ENCODE measurements around the gene PGM1. TPM values are rescaled to one million over a fixed set of nuclear protein-coding genes. Genes with fewer than 3 reads are reported as not detected.
A peak's percentile ranks its signal among the peaks of the same experiment; 100 is the strongest.

The PGM1 gene
- total and polyA plus RNA-seq, 2 of the 13 experiments (the other 11 are each of a cell fraction or from before 2014, with no cell fraction given): 51.6 to 105 TPM

DNA sequence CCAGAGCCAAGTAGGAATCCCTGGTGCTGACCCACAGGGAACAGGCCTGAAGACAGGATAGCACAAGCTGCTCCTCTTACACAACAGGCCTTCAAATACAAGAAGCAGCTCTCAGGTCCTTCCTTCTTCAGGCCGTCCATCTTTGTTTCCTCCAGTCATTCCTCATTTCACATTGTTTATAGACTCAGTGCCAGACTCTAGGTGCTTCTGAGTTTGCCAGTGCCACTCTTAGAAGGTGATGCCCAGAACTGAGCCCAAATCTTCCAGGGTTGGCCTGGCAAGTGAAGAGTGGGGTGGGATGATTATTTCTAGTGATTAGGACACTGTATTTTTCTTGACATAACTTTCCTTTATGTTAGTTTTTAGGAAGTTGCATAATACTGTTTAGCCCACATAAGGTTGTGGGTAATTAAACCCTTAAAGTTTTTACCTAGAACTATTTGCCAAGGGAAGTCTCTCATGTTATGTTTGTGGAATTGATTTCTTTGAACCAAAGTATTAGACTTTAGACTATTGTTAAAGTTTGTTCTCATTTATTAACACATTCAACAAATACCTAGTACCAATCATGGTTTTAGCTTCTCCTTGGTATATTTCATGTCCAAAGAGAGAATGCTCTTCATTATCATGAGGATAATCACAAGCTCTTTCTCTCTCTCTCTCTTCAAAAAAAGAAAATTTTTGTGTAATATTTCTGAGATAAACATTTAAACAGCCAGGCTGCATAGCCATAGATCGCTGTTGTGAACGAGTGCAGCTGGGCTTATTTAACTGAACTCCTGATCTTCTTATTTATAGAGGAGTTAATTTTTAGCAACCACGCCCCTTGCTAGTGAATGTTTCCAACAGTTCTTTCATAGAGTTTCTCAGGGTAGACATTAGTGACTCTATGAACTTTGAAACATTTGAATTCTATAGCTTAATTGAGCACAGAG is 47.7 kb downstream of the PGM1 start (continued):
- TF ChIP-seq NCOA2 (CRISPR knock-in tag; IDR thresholded peaks at IDR 0.05): peak; percentile 91
- no peak for TF ChIP-seq ZSCAN31 (CRISPR knock-in tag; IDR thresholded peaks at IDR 0.05; ENCODE audit: low read depth)
- no peak for TF ChIP-seq ZBTB1 (CRISPR knock-in tag; IDR thresholded peaks at IDR 0.05; ENCODE audit: borderline replicate concordance)
- TF ChIP-seq TFDP2 (CRISPR knock-in tag; IDR thresholded peaks at IDR 0.05): no peak; the same call in 1 of the 2 replicates
- TF ChIP-seq ZNF484 (CRISPR knock-in tag; IDR thresholded peaks at IDR 0.05; ENCODE audit: borderline replicate concordance, low read depth): no peak
- TF ChIP-seq SALL1 (CRISPR knock-in tag; IDR thresholded peaks at IDR 0.05): peak; percentile 84
- peak; percentile 94 for TF ChIP-seq CREM (IDR thresholded peaks at IDR 0.05)
- TF ChIP-seq CREM (CRISPR knock-in tag; IDR thresholded peaks at IDR 0.05): no peak
- no peak for TF ChIP-seq MAZ (IDR thresholded peaks at IDR 0.05; ENCODE audit: borderline replicate concordance, low read depth, low read length)
- no peak; the same call in 1 of the 2 replicates for TF ChIP-seq MAZ (CRISPR knock-in tag; IDR thresholded peaks at IDR 0.05; ENCODE audit: low read depth)
- TF ChIP-seq TP53 (CRISPR knock-in tag; conservative IDR thresholded peaks at IDR 0.05): no peak
- no peak for TF ChIP-seq RNF2 (conservative IDR thresholded peaks at IDR 0.05; ENCODE audit: low read depth)
- no peak for TF ChIP-seq BRCA1 (CRISPR knock-in tag; IDR thresholded peaks at IDR 0.05)
- TF ChIP-seq ZSCAN29 (CRISPR knock-in tag; conservative IDR thresholded peaks at IDR 0.05): no peak
- no peak for TF ChIP-seq CHD2 (IDR thresholded peaks at IDR 0.05; ENCODE audit: low read depth, low read length)
- TF ChIP-seq BORCS8-MEF2B (CRISPR knock-in tag; IDR thresholded peaks at IDR 0.05): no peak
- no peak for TF ChIP-seq MTERF4 (CRISPR knock-in tag; IDR thresholded peaks at IDR 0.05)
- no peak for TF ChIP-seq ZNF383 (CRISPR knock-in tag; IDR thresholded peaks at IDR 0.05; ENCODE audit: borderline replicate concordance)
- TF ChIP-seq ZNF550 (CRISPR knock-in tag; IDR thresholded peaks at IDR 0.05; ENCODE audit: borderline replicate concordance): no peak
- TF ChIP-seq ZNF879 (CRISPR knock-in tag; IDR thresholded peaks at IDR 0.05): no peak
- no peak for TF ChIP-seq ARID2 (CRISPR knock-in tag; IDR thresholded peaks at IDR 0.05; ENCODE audit: borderline replicate concordance)
- TF ChIP-seq, protein P1, sequence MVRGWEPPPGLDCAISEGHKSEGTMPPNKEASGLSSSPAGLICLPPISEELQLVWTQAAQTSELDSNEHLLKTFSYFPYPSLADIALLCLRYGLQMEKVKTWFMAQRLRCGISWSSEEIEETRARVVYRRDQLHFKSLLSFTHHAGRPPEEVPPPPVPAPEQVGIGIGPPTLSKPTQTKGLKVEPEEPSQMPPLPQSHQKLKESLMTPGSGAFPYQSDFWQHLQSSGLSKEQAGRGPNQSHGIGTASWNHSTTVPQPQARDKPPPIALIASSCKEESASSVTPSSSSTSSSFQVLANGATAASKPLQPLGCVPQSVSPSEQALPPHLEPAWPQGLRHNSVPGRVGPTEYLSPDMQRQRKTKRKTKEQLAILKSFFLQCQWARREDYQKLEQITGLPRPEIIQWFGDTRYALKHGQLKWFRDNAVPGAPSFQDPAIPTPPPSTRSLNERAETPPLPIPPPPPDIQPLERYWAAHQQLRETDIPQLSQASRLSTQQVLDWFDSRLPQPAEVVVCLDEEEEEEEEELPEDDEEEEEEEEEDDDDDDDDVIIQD (CRISPR knock-in tag; IDR thresholded peaks at IDR 0.05; ENCODE audit: low read depth): peak; percentile 19; the same call in 1 of the 2 replicates
- TF ChIP-seq, protein P2, sequence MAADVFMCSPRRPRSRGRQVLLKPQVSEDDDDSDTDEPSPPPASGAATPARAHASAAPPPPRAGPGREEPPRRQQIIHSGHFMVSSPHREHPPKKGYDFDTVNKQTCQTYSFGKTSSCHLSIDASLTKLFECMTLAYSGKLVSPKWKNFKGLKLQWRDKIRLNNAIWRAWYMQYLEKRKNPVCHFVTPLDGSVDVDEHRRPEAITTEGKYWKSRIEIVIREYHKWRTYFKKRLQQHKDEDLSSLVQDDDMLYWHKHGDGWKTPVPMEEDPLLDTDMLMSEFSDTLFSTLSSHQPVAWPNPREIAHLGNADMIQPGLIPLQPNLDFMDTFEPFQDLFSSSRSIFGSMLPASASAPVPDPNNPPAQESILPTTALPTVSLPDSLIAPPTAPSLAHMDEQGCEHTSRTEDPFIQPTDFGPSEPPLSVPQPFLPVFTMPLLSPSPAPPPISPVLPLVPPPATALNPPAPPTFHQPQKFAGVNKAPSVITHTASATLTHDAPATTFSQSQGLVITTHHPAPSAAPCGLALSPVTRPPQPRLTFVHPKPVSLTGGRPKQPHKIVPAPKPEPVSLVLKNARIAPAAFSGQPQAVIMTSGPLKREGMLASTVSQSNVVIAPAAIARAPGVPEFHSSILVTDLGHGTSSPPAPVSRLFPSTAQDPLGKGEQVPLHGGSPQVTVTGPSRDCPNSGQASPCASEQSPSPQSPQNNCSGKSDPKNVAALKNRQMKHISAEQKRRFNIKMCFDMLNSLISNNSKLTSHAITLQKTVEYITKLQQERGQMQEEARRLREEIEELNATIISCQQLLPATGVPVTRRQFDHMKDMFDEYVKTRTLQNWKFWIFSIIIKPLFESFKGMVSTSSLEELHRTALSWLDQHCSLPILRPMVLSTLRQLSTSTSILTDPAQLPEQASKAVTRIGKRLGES (CRISPR knock-in tag; IDR thresholded peaks at IDR 0.05; ENCODE audit: borderline replicate concordance): no peak

Data from HepG2 (cell line).